HL-60 (cell line): ENCODE data around the gene CAST.
"Not testable (repeated sequence)": the region's sequence is repeated elsewhere in the genome, so short reads cannot be mapped to it uniquely, and the experiment has no call there.

Source experiments
- DNase-seq, 2 experiments: peaks; one replicate each; pipeline ENCODE4 v3.0.0-alpha.2; 2010 to 2020; ENCODE audit warnings: low read depth in 1 of 2, low spot score in 1 of 2
- H3K27ac ChIP-seq: fragments of 250-450 bp; sonication (Bioruptor Pico); replicated peaks from 2 replicates; pipeline ENCODE4 v1.5.1; 2020; ENCODE audit warnings: mild to moderate bottlenecking, moderate library complexity
- H3K27me3 ChIP-seq: fragments of 250-450 bp; sonication (Bioruptor Pico); 2 replicates; pipeline ENCODE4 v1.5.1; 2021; ENCODE audit warnings: mild to moderate bottlenecking, moderate library complexity; ENCODE audit not compliant: insufficient read depth, poor library complexity, severe bottlenecking
- H3K4me3 ChIP-seq: replicated peaks from 2 replicates; pipeline ENCODE4 v1.5.1; 2011; ENCODE audit warnings: mild to moderate bottlenecking, control low read depth, low read length; ENCODE audit not compliant: insufficient read depth
- GABPA ChIP-seq: IDR thresholded peaks from 2 replicates; pipeline ENCODE4 v1.6.1; 2012; ENCODE audit warnings: low read depth
- POLR2AphosphoS5 ChIP-seq: IDR thresholded peaks from 2 replicates; pipeline ENCODE4 v1.6.1; 2012; ENCODE audit warnings: low read depth
- REST ChIP-seq: IDR thresholded peaks from 2 replicates; pipeline ENCODE4 v1.6.1; 2012; ENCODE audit warnings: low read depth; ENCODE audit not compliant: insufficient replicate concordance
- SPI1 ChIP-seq: IDR thresholded peaks from 2 replicates; pipeline ENCODE4 v1.6.1; 2012; ENCODE audit warnings: low read depth, mild to moderate bottlenecking, borderline replicate concordance
- TF ChIP-seq, protein P1 (sequence below): IDR thresholded peaks from one replicate; pipeline ENCODE4 v1.5.1; 2011; ENCODE audit warnings: low read length, control low read depth, inconsistent platforms; ENCODE audit not compliant: insufficient read depth

Gene CAST

GRCh38 chr5:96743065-96743768 lies 81.0 kb downstream of the CAST start:
- Histone ChIP-seq H3K27me3 (no peaks in the 10 kb centered on the region), H3K4me3 (no peak overlapping the region), H3K27ac (peak overlapping the region; percentile 60)
- TF ChIP-seq REST = no peak
- no peak for TF ChIP-seq POLR2AphosphoS5
- TF ChIP-seq, protein P1, sequence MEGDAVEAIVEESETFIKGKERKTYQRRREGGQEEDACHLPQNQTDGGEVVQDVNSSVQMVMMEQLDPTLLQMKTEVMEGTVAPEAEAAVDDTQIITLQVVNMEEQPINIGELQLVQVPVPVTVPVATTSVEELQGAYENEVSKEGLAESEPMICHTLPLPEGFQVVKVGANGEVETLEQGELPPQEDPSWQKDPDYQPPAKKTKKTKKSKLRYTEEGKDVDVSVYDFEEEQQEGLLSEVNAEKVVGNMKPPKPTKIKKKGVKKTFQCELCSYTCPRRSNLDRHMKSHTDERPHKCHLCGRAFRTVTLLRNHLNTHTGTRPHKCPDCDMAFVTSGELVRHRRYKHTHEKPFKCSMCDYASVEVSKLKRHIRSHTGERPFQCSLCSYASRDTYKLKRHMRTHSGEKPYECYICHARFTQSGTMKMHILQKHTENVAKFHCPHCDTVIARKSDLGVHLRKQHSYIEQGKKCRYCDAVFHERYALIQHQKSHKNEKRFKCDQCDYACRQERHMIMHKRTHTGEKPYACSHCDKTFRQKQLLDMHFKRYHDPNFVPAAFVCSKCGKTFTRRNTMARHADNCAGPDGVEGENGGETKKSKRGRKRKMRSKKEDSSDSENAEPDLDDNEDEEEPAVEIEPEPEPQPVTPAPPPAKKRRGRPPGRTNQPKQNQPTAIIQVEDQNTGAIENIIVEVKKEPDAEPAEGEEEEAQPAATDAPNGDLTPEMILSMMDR = no peak
- TF ChIP-seq GABPA = no peak
- no peak for TF ChIP-seq SPI1
- DNase-seq = peak in 1 of 2 experiments; percentile 32

DNA sequence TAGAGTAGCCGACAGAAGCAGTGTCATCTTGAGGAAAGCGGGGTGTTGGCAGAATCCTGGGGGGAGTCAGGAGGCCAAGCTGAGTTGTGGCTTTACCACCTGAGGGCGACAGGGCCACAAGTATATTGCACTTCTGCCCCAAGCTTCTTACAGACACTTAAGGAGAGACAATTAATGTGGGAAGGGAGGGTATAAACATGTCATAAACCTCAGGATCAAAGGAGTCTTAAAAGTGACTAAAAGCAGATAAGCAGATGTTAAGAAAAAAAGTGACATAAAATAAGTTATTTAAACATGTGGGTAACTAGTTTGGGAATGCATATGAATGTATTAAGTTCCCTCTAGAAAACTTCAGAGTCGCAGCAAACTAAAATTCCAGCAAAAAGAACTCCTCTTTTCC lies 81.6 kb downstream of the CAST start:
- Histone ChIP-seq H3K27ac (peak overlapping the region; percentile 60), H3K27me3 (no peaks in the 10 kb centered on the region), H3K4me3 (no peak overlapping the region)
- no peak for DNase-seq
- no peak for TF ChIP-seq GABPA
- TF ChIP-seq POLR2AphosphoS5 = no peak
- no peak for TF ChIP-seq REST
- TF ChIP-seq, protein P1 = no peak
- TF ChIP-seq SPI1 = no peak

DNA sequence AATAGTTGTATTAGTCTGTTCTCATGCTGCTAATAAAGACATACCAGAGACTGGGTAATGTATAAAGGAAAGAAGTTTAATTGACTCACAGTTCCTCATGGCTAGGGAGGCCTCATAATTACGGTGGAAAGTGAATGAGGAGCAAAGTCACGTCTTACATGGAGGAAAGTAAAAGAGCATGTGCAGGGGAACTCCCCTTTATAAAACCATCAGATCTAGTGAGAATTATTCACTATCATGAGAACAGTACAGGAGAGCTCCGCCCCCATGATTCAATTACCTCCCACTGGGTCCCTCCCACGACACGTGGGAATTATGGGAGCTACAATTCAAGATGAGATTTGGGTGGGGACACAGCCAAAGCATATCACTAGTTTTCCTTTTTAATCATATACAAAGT lies 82.0 kb downstream of the CAST start:
- not testable (repeated sequence) for H3K27me3 ChIP-seq, DNase-seq, H3K4me3 ChIP-seq, H3K27ac ChIP-seq

DNA sequence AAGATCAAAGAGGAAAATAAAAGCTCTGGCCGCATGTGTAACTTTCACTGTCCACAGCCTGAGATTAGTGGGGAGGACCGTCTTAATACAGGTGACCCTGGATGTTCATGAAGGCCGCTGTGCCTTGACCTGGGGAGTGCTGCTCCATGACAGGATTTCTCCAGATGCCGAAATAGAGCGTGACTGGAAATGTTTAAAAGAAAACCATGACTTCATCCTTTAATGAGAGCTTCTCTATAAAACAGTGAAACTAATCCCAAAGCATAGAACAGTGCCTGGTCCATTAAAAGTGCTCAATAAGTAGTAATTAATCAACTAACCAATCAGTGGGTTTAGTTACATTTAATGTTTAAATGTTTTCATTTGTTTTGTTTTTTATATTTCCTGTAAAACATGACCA lies 82.8 kb downstream of the CAST start:
- no peaks in the 10 kb centered on the region for H3K27me3 ChIP-seq
- DNase-seq = no peak
- no peak overlapping the region for H3K4me3 ChIP-seq
- H3K27ac ChIP-seq = no peak overlapping the region
- TF ChIP-seq SPI1 = no peak
- TF ChIP-seq, protein P1 = no peak
- no peak for TF ChIP-seq GABPA
- no peak for TF ChIP-seq REST
- no peak for TF ChIP-seq POLR2AphosphoS5
